Keratinocyte (primary cell): ENCODE results near the gene TCP1. TPM values are rescaled to one million over a fixed set of nuclear protein-coding genes. Genes with fewer than 3 reads are reported as not detected.

Source experiments
- DNase-seq: peaks from one replicate; pipeline ENCODE4 v3.0.0-alpha.2; 2011; ENCODE audit warnings: low read depth, missing footprints, low spot score
- FAIRE-seq: peaks from 2 replicates; lab custom pipeline; 2011; peaks lifted over from hg19 to GRCh38; lab: Jason Lieb, UNC
- H2AFZ ChIP-seq: 2 replicates; pipeline ENCODE4 v1.6.0; 2012; ENCODE audit warnings: low read length, control low read depth, inconsistent platforms; ENCODE audit not compliant: control insufficient read depth
- H3K27ac ChIP-seq: 2 replicates; pipeline ENCODE4 v1.5.1; 2011; ENCODE audit warnings: low read length; ENCODE audit not compliant: control insufficient read depth, insufficient read depth
- H3K27me3 ChIP-seq: 3 replicates; pipeline ENCODE4 v1.6.0; 2011; ENCODE audit warnings: low read length; ENCODE audit not compliant: control insufficient read depth, insufficient read depth; ENCODE audit errors: extremely low read depth
- H3K36me3 ChIP-seq, 2 experiments: 2 replicates in 1 of 2; 3 replicates in 1 of 2; pipeline ENCODE4 v1.5.1; 2011; ENCODE audit warnings: low read length in 2 of 2, mild to moderate bottlenecking in 1 of 2; ENCODE audit not compliant: control insufficient read depth in 2 of 2, insufficient read depth in 2 of 2; ENCODE audit errors: extremely low read depth in 1 of 2
- H3K4me1 ChIP-seq: 3 replicates; pipeline ENCODE4 v1.5.1; 2011; ENCODE audit warnings: low read length; ENCODE audit not compliant: control insufficient read depth, insufficient read depth; ENCODE audit errors: extremely low read depth
- H3K4me2 ChIP-seq: 3 replicates; pipeline ENCODE4 v1.6.0; 2011; ENCODE audit warnings: low read depth, low read length; ENCODE audit not compliant: control insufficient read depth, insufficient read depth; ENCODE audit errors: extremely low read depth
- H3K4me3 ChIP-seq, 3 experiments: fragments of 200-600 bp in 1 of 3; sonication (generic) in 1 of 3; 2 replicates in 2 of 3; 3 replicates in 1 of 3; pipeline ENCODE4 v1.5.1; 2011 to 2016; ENCODE audit warnings: low read length in 3 of 3, mild to moderate bottlenecking in 3 of 3, control low read depth in 2 of 3, inconsistent platforms in 1 of 3, low read depth in 1 of 3, mixed read lengths in 1 of 3, mixed run types in 1 of 3, moderate library complexity in 1 of 3; ENCODE audit not compliant: control insufficient read depth in 2 of 3, insufficient read depth in 2 of 3; ENCODE audit errors: extremely low read depth in 1 of 3
- H3K79me2 ChIP-seq: 2 replicates; pipeline ENCODE4 v1.6.0; 2012; ENCODE audit warnings: low read length; ENCODE audit not compliant: control insufficient read depth, insufficient read depth
- H3K9ac ChIP-seq: 3 replicates; pipeline ENCODE4 v1.6.0; 2011; ENCODE audit warnings: low read length; ENCODE audit not compliant: control insufficient read depth, insufficient read depth; ENCODE audit errors: extremely low read depth
- H3K9me1 ChIP-seq: 3 replicates; pipeline ENCODE4 v1.6.0; 2011; ENCODE audit warnings: low read length; ENCODE audit not compliant: control insufficient read depth, insufficient read depth; ENCODE audit errors: extremely low read depth
- H3K9me3 ChIP-seq: 2 replicates; pipeline ENCODE4 v1.5.1; 2012; ENCODE audit warnings: low read depth, low read length; ENCODE audit not compliant: control insufficient read depth
- H4K20me1 ChIP-seq: 3 replicates; pipeline ENCODE4 v1.6.0; 2011; ENCODE audit warnings: low read length; ENCODE audit not compliant: control insufficient read depth, insufficient read depth; ENCODE audit errors: extremely low read depth
- EZH2 ChIP-seq: IDR thresholded peaks from one replicate; pipeline ENCODE4 v1.6.1; 2012; ENCODE audit warnings: inconsistent platforms, mild to moderate bottlenecking, low read length, moderate library complexity
- dilution Hi-C: fragments of 300-500 bp; cut with MboI; formaldehyde crosslinking; loops from one replicate; pipeline ENCODE4 v1.7.0; 2020; ENCODE audit warnings: low sequenced_read_pairs; ENCODE audit not compliant: extremely low pct_ligation_motif_present
- polyA plus RNA-seq, 5 experiments: library from polyadenylated mRNA; depleted of rRNA in 3 of 5; stranded (reverse) in 3 of 5; stranded (forward) in 1 of 5; unstranded in 1 of 5; fragments of >200 nt; gene quantifications; 1 replicate in 1 of 5; 2 replicates in 3 of 5; 3 replicates in 1 of 5; pipeline versions ENCODE4 v1.2.1 to v1.2.3, GENCODE V29; 2011 to 2012; ENCODE audit warnings: missing spikeins in 2 of 5, low read depth in 1 of 5, low replicate concordance in 1 of 5
- TF ChIP-seq, protein P1 (sequence below), 3 experiments: IDR thresholded peaks in 1 of 3; conservative IDR thresholded peaks in 1 of 3; optimal IDR thresholded peaks in 1 of 3; 2 replicates in 2 of 3; 3 replicates in 1 of 3; pipeline versions ENCODE3 to v1.5.1; 2011; ENCODE audit warnings: low read length in 3 of 3, mild to moderate bottlenecking in 3 of 3, moderate library complexity in 2 of 3, control low read depth in 1 of 3, inconsistent platforms in 1 of 3; ENCODE audit not compliant: insufficient read depth in 2 of 3; ENCODE audit errors: extremely low read depth in 1 of 3

The TCP1 gene
- polyA plus RNA-seq, 1 donor (not counting 4 experiments of a cell fraction or from before 2014, with no cell fraction given): 174 TPM

DNA sequence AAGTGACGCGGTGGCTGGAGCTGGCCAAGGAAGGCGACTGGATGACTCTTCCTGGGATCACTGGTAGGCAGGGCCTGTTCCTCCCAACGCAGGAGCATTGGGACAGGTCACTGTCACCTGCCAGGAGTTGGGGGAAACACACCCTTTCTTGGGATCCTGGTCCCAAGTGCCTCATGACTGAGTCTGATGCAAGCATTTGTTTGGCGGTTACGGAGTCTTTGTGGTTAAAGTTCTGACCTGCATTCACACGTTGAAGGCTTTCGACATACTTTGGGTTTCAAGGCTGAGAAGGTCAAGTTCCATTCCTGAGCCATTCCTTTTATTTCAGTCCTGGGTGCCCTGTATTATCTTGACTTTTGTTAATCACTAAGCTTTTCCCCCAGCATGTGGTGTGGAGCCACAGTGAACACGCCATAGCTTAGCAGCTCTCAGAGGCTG lies 16.6 kb upstream of the TCP1 start:
- H3K27ac ChIP-seq: no peak overlapping the region
- H3K36me3 ChIP-seq: no peaks in the 10 kb centered on the region
- no peak overlapping the region for H2AFZ ChIP-seq
- no peaks in the 10 kb centered on the region for H4K20me1 ChIP-seq
- no peaks in the 10 kb centered on the region for H3K27me3 ChIP-seq
- H3K9ac ChIP-seq: no peak overlapping the region
- H3K4me1 ChIP-seq: peaks cover 7% of the 10 kb centered on the region
- H3K4me3 ChIP-seq: no peak overlapping the region
- H3K9me3 ChIP-seq: no peaks in the 10 kb centered on the region
- H3K9me1 ChIP-seq: no peaks in the 10 kb centered on the region
- dilution Hi-C loops: no loop called here
- no peak for TF ChIP-seq EZH2
- TF ChIP-seq, protein P1, sequence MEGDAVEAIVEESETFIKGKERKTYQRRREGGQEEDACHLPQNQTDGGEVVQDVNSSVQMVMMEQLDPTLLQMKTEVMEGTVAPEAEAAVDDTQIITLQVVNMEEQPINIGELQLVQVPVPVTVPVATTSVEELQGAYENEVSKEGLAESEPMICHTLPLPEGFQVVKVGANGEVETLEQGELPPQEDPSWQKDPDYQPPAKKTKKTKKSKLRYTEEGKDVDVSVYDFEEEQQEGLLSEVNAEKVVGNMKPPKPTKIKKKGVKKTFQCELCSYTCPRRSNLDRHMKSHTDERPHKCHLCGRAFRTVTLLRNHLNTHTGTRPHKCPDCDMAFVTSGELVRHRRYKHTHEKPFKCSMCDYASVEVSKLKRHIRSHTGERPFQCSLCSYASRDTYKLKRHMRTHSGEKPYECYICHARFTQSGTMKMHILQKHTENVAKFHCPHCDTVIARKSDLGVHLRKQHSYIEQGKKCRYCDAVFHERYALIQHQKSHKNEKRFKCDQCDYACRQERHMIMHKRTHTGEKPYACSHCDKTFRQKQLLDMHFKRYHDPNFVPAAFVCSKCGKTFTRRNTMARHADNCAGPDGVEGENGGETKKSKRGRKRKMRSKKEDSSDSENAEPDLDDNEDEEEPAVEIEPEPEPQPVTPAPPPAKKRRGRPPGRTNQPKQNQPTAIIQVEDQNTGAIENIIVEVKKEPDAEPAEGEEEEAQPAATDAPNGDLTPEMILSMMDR (optimal IDR thresholded peaks at IDR 0.05 in 1 of 3, IDR thresholded peaks at IDR 0.05 in 1 of 3, conservative IDR thresholded peaks at IDR 0.05 in 1 of 3; ENCODE audit: extremely low read depth in 1 of 3, insufficient read depth in 2 of 3, low read length in 3 of 3): no peak
- no peak for DNase-seq
- H3K4me2 ChIP-seq: no peak overlapping the region
- H3K79me2 ChIP-seq: no peaks in the 10 kb centered on the region
- no peak for FAIRE-seq

DNA sequence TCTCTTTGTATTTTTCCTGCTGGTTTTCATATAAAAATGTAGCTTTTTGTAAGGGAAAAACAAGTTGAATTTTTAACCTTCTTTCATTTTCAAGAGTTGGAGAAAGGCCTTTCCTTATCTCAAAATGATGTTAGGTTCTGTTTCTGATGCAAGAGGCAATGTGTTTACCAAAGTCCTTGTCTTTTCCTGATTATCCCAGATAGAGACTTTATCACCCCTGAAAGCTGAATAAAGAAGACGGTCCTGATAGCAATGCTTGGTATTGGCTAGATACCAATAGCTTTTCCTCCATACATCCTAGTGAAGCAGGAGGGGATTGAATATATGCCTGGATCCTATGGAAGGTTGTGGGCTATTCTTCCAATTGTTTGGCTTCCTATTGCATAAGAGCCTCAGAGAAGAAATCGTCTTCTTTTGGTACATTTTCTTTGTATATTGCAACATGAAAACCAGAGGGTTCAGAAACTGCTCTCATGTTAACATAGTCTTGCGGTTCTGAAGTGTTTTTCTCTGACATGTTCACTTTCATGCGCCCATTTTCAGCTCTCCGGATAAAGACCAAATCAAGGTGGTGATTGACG lies 16.1 kb upstream of the TCP1 start:
- no peaks in the 10 kb centered on the region for H3K9me1 ChIP-seq
- no peaks in the 10 kb centered on the region for H3K79me2 ChIP-seq
- TF ChIP-seq, protein P1 (optimal IDR thresholded peaks at IDR 0.05 in 1 of 3, IDR thresholded peaks at IDR 0.05 in 1 of 3, conservative IDR thresholded peaks at IDR 0.05 in 1 of 3; ENCODE audit: extremely low read depth in 1 of 3, insufficient read depth in 2 of 3, low read length in 3 of 3): no peak
- no peak for TF ChIP-seq EZH2
- H3K27ac ChIP-seq: no peak overlapping the region
- no peaks in the 10 kb centered on the region for H3K36me3 ChIP-seq
- H3K9me3 ChIP-seq: no peaks in the 10 kb centered on the region
- peaks cover 7% of the 10 kb centered on the region for H3K4me1 ChIP-seq
- H3K4me3 ChIP-seq: no peak overlapping the region
- FAIRE-seq (no peak), DNase-seq (no peak)
- H3K27me3 ChIP-seq: no peaks in the 10 kb centered on the region
- dilution Hi-C loops: no loop called here
- H4K20me1 ChIP-seq: no peaks in the 10 kb centered on the region
- no peak overlapping the region for H2AFZ ChIP-seq
- H3K9ac ChIP-seq: no peak overlapping the region
- H3K4me2 ChIP-seq: no peak overlapping the region
